H1 (cell line): ENCODE data around the gene ENAH. TPM values are rescaled to one million over a fixed set of nuclear protein-coding genes. Genes with fewer than 3 reads are reported as not detected.

Experiments used
- CTCF ChIA-PET: fragments of 300-600 bp; sonication (Branson Sonifier 250); formaldehyde crosslinking; loops from one replicate; lab custom pipeline; 2021; ENCODE audit not compliant: partially characterized antibody; lab: Charles Lee
- POLR2A ChIA-PET: fragments of 300-600 bp; sonication (Branson Sonifier 250); formaldehyde crosslinking; loops from one replicate; lab custom pipeline; 2021; ENCODE audit warnings: inconsistent platforms; ENCODE audit not compliant: partially characterized antibody; lab: Charles Lee
- DNase-seq, 2 experiments: peaks; one replicate each; pipeline versions ENCODE4 v3.0.0 to v3.0.0-alpha.2; 2010 to 2022; ENCODE audit warnings: low spot score in 2 of 2, low read depth in 1 of 2, mixed read lengths in 1 of 2
- FAIRE-seq: peaks from 2 replicates; lab custom pipeline; 2011; peaks lifted over from hg19 to GRCh38; lab: Jason Lieb, UNC
- H2AFZ ChIP-seq: 2 replicates; pipeline ENCODE4 v1.8.1; 2012; ENCODE audit warnings: low read length, inconsistent platforms
- H2AK5ac ChIP-seq: 2 replicates; pipeline ENCODE4 v1.6.1; 2013; ENCODE audit warnings: low read depth, low read length
- H2BK120ac ChIP-seq: replicated peaks from 2 replicates; pipeline ENCODE3; 2013; ENCODE audit warnings: low read depth, low read length, inconsistent platforms
- H2BK12ac ChIP-seq: 2 replicates; pipeline ENCODE4 v1.6.1; 2013; ENCODE audit warnings: low read depth, low read length
- H2BK15ac ChIP-seq: 2 replicates; pipeline ENCODE4 v1.6.1; 2013; ENCODE audit warnings: low read length
- H2BK20ac ChIP-seq: 2 replicates; pipeline ENCODE4 v1.6.1; 2013; ENCODE audit warnings: low read length
- H2BK5ac ChIP-seq: 2 replicates; pipeline ENCODE4 v1.6.1; 2013; ENCODE audit warnings: low read depth, low read length
- H3K14ac ChIP-seq: 2 replicates; pipeline ENCODE4 v1.6.1; 2013; ENCODE audit warnings: inconsistent platforms; ENCODE audit not compliant: insufficient read length
- H3K18ac ChIP-seq: 2 replicates; pipeline ENCODE4 v1.6.1; 2013; ENCODE audit warnings: low read length; ENCODE audit errors: extremely low read depth
- H3K23ac ChIP-seq: 2 replicates; pipeline ENCODE4 v1.6.1; 2013; ENCODE audit warnings: inconsistent platforms; ENCODE audit not compliant: insufficient read length
- H3K23me2 ChIP-seq: 2 replicates; pipeline ENCODE4 v1.6.1; 2013; ENCODE audit warnings: low read depth, low read length
- H3K27ac ChIP-seq: 2 replicates; pipeline ENCODE4 v1.6.1; 2011; ENCODE audit warnings: low read depth, low read length, inconsistent platforms
- H3K27me3 ChIP-seq, 4 experiments: replicated peaks in 1 of 4; 1 replicate in 1 of 4; 2 replicates in 3 of 4; pipeline versions ENCODE4 v1.6.1 to v1.8.1; 2011 to 2013; ENCODE audit warnings: low read length in 3 of 4, mild to moderate bottlenecking in 3 of 4, inconsistent platforms in 2 of 4, mixed read lengths in 2 of 4, moderate library complexity in 1 of 4; ENCODE audit not compliant: control insufficient read depth in 3 of 4, insufficient read depth in 3 of 4; ENCODE audit errors: extremely low read depth in 1 of 4
- H3K36me3 ChIP-seq, 4 experiments: 2 replicates each; pipeline versions ENCODE4 v1.6.1 to v1.8.1; 2011 to 2013; ENCODE audit warnings: mild to moderate bottlenecking in 4 of 4, low read length in 3 of 4, moderate library complexity in 2 of 4, control low read depth in 1 of 4, inconsistent platforms in 1 of 4; ENCODE audit not compliant: insufficient read depth in 4 of 4, control insufficient read depth in 2 of 4
- H3K4ac ChIP-seq: replicated peaks from 2 replicates; pipeline ENCODE3; 2013; ENCODE audit warnings: low read length, low read depth, mixed read lengths, inconsistent platforms; ENCODE audit not compliant: insufficient read length
- H3K4me1 ChIP-seq, 4 experiments: replicated peaks in 1 of 4; 1 replicate in 1 of 4; 2 replicates in 3 of 4; pipeline versions ENCODE4 v1.6.1 to v1.8.1; 2011 to 2013; ENCODE audit warnings: low read length in 3 of 4, inconsistent platforms in 2 of 4, mixed read lengths in 1 of 4; ENCODE audit not compliant: insufficient read depth in 4 of 4, control insufficient read depth in 3 of 4
- H3K4me2 ChIP-seq, 2 experiments: 2 replicates each; pipeline versions ENCODE4 v1.6.1 to v1.8.1; 2011 to 2013; ENCODE audit warnings: low read depth in 2 of 2, low read length in 2 of 2, control low read depth in 1 of 2, inconsistent platforms in 1 of 2, mild to moderate bottlenecking in 1 of 2; ENCODE audit not compliant: insufficient read depth in 1 of 2
- H3K4me3 ChIP-seq, 4 experiments: fragments of 200-600, 300-600 bp in 1 of 4; sonication (generic), shearing (Covaris generic), sonication (Bioruptor Twin) in 1 of 4; 2 replicates each; pipeline versions ENCODE4 v1.5.1 to v1.8.1; 2011 to 2016; ENCODE audit warnings: low read length in 4 of 4, low read depth in 3 of 4, control low read depth in 2 of 4, inconsistent platforms in 2 of 4, mild to moderate bottlenecking in 2 of 4, mixed read lengths in 1 of 4, moderate library complexity in 1 of 4; ENCODE audit not compliant: insufficient read depth in 2 of 4; ENCODE audit errors: extremely low read depth in 1 of 4
- H3K56ac ChIP-seq: replicated peaks from 2 replicates; pipeline ENCODE3; 2013; ENCODE audit warnings: low read depth, mild to moderate bottlenecking, mixed read lengths, low read length, inconsistent platforms; ENCODE audit not compliant: insufficient read length
- H3K79me1 ChIP-seq: 2 replicates; pipeline ENCODE4 v1.6.1; 2013; ENCODE audit warnings: low read depth, low read length, control low read depth
- H3K79me2 ChIP-seq, 2 experiments: 2 replicates each; pipeline versions ENCODE4 v1.6.1 to v1.8.1; 2012 to 2013; ENCODE audit warnings: low read length in 2 of 2, mild to moderate bottlenecking in 2 of 2, inconsistent platforms in 1 of 2; ENCODE audit not compliant: insufficient read depth in 2 of 2, control insufficient read depth in 1 of 2
- H3K9ac ChIP-seq, 4 experiments: replicated peaks in 1 of 4; 1 replicate in 1 of 4; 2 replicates in 3 of 4; pipeline versions ENCODE4 v1.6.1 to v1.8.1; 2011 to 2013; ENCODE audit warnings: low read depth in 3 of 4, low read length in 3 of 4, control low read depth in 2 of 4, mild to moderate bottlenecking in 2 of 4, moderate library complexity in 2 of 4, inconsistent platforms in 1 of 4; ENCODE audit errors: extremely low read depth in 1 of 4
- H3K9me3 ChIP-seq, 2 experiments: 2 replicates each; pipeline versions ENCODE4 v1.6.1 to v1.8.1; 2012 to 2013; ENCODE audit warnings: mild to moderate bottlenecking in 2 of 2, moderate library complexity in 2 of 2, control low read depth in 1 of 2, inconsistent platforms in 1 of 2, low read depth in 1 of 2, low read length in 1 of 2, mixed read lengths in 1 of 2; ENCODE audit not compliant: insufficient read depth in 2 of 2
- H4K20me1 ChIP-seq, 2 experiments: replicated peaks in 1 of 2; 2 replicates each; pipeline versions ENCODE3 to v1.8.1; 2011 to 2013; ENCODE audit warnings: inconsistent platforms in 2 of 2, low read length in 2 of 2, mild to moderate bottlenecking in 1 of 2; ENCODE audit not compliant: insufficient read depth in 2 of 2, control insufficient read depth in 1 of 2
- H4K5ac ChIP-seq: 2 replicates; pipeline ENCODE4 v1.6.1; 2013; ENCODE audit warnings: low read length, low read depth, mixed read lengths, inconsistent platforms; ENCODE audit not compliant: insufficient read length
- H4K8ac ChIP-seq: 2 replicates; pipeline ENCODE4 v1.8.0; 2013; ENCODE audit warnings: mild to moderate bottlenecking, moderate library complexity, low read length, inconsistent platforms; ENCODE audit not compliant: insufficient read depth; ENCODE audit errors: extremely low read depth
- H4K91ac ChIP-seq: replicated peaks from 2 replicates; pipeline ENCODE3; 2013; ENCODE audit warnings: low read length, mixed read lengths, inconsistent platforms; ENCODE audit not compliant: insufficient read length
- SUZ12 ChIP-seq: fragments of 200-600 bp; sonication (generic); IDR thresholded peaks from 2 replicates; pipeline ENCODE4 v1.6.1; 2012; ENCODE audit warnings: mild to moderate bottlenecking, inconsistent platforms, low read length, moderate library complexity, mixed read lengths
- WGBS, 2 experiments: shearing (Covaris generic) in 1 of 2; methylation state at CpG; one replicate each; pipeline versions ENCODE4 v1.1.6 to v1.1.7; 2013 to 2015; ENCODE audit warnings: low lambda C conversion rate in 2 of 2, mixed read lengths in 2 of 2, inconsistent platforms in 1 of 2, low coverage in 1 of 2, missing lambda C conversion rate in 1 of 2; ENCODE audit not compliant: insufficient replicate concordance in 2 of 2, insufficient coverage in 1 of 2, insufficient read length in 1 of 2; ENCODE audit errors: extremely low coverage in 1 of 2, missing lambda C conversion rate in 1 of 2; 5-methylcytosine and 5-hydroxymethylcytosine counted together
- polyA plus RNA-seq, 7 experiments: library from polyadenylated mRNA; depleted of rRNA in 3 of 7; stranded (reverse) in 5 of 7; unstranded in 2 of 7; fragments of >200 nt in 5 of 7; fragments of 200-250 nt in 2 of 7; gene quantifications; 1 replicate in 5 of 7; 2 replicates in 1 of 7; 4 replicates in 1 of 7; pipeline versions ENCODE4 v1.2.1 to v1.2.3, GENCODE V29; 2011 to 2013; ENCODE audit warnings: missing spikeins in 2 of 7, mixed read lengths in 2 of 7
- total RNA-seq: library from RNA; stranded (reverse); fragmentation: NEBNext Ultra II Directional; extraction: Animal tissue kit (Norgen Biotek cat#: 25700); gene quantifications from 2 replicates; pipeline ENCODE4 v1.2.1, GENCODE V29; 2021

ENAH gene
- total and polyA plus RNA-seq, 2 of the 8 experiments (the other 6 are each of a cell fraction or from before 2014, with no cell fraction given), result 39.1 to 335 TPM

DNA sequence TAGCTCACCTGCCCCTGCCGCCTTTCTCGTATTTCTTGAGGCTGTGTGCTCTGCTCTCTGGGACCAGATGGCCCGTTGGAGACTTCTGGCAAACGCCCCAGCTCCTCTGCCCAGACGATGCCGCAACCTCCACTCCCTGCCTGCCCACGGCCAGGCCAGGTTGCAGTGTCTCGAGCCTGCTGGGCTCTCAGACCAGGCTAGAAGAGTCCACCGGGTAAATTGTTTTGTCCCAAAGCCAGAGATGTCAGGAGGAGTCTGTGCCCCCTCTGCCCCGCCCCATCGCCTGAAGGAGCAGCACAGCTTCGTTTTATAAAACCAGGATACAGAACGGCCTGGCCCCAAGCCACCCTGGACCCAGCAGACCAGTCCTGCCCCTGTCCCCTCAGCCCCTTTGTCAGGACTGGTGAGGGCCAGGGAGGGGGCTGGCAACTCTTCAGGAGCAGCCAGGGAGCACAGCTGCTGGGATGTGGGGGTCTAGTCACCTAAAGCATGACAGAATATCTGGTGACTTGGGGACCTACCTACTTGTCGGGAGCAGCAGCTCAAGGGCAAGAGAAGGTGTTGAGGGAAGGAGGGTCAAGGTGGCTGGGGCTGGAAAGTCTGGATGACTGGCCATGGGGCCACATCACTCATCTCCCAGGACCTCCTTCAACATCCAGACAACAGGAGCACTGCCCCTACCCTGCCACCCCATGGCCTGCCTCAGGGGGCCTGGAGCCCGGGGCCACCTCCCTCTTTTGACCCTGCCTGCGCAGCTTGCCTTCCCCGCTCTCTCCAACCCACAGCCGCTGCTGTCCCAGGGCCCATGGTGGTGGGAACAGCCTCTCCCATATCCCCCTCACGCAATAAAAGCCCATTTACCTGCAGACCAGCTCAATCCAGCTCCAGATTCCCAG is 191.1 kb downstream of the ENAH start:
- Histone ChIP-seq H3K4ac (no peak overlapping the region), H3K27ac (no peak overlapping the region), H2AK5ac (no peak overlapping the region), H3K14ac (no peak overlapping the region), H3K9me3 (no peaks in the 10 kb centered on the region), H3K4me2 (no peak overlapping the region), H2BK12ac (peak overlapping the region; percentile 50; the same call in 1 of the 2 replicates)
- POLR2A ChIA-PET, result interaction anchor here (1.2 to 2.4 kb wide), 2 partner anchors 8 to 315 kb away, joined by 3 to 6 read pairs; partner anchors contain the start of gene SRP9
- no peak for FAIRE-seq
- TF ChIP-seq SUZ12, result no peak
- TF ChIP-seq, all 59 proteins: peak for 0
- H3K4me1 ChIP-seq, result peaks cover 6 to 20% (median 12%) of the 10 kb centered on the region in 4 experiments
- no peaks in the 10 kb centered on the region; the same call in 1 of the 2 replicates for H3K23me2 ChIP-seq
- H3K9ac ChIP-seq, result no peak overlapping the region
- H3K56ac ChIP-seq, result no peak overlapping the region
- H2BK15ac ChIP-seq, result 0 out of 2 replicates have a peak overlapping the region, but pooled peaks have one; percentile 16
- 87% methylated on average over 19 of the region's 19 CpGs; no CpG with 5 or more reads in 1 of the 2 experiments for WGBS, 2 experiments
- no peaks in the 10 kb centered on the region for H3K79me1 ChIP-seq
- H3K36me3 ChIP-seq, result no peaks in the 10 kb centered on the region
- H3K79me2 ChIP-seq, result no peaks in the 10 kb centered on the region
- H3K4me3 ChIP-seq, result no peak overlapping the region
- no peak for DNase-seq
- no peaks in the 10 kb centered on the region; a peak in 1 of 7 replicates for H3K27me3 ChIP-seq
- no peak overlapping the region for H3K18ac ChIP-seq
- H2BK20ac ChIP-seq, result no peak overlapping the region
- H4K91ac ChIP-seq, result no peak overlapping the region
- no peak overlapping the region for H3K23ac ChIP-seq
- H4K5ac ChIP-seq, result no peak overlapping the region
- CTCF ChIA-PET, result interaction anchor here (0.6 to 2.8 kb wide), 16 partner anchors 10 to 721 kb away, joined by 3 to 20 read pairs (median 4); partner anchors contain the start of genes EPHX1 and SRP9
- H4K20me1 ChIP-seq, result no peaks in the 10 kb centered on the region
- H2BK5ac ChIP-seq, result no peak overlapping the region
- no peak overlapping the region for H4K8ac ChIP-seq
- no peak overlapping the region for H2AFZ ChIP-seq
- no peak overlapping the region for H2BK120ac ChIP-seq
